Lower leg skin (tissue), 4 donors: ENCODE results near the gene PKM. TPM values are rescaled to one million over a fixed set of nuclear protein-coding genes. Genes with fewer than 3 reads are reported as not detected.

Experiments used
- DNase-seq, 2 donors: peaks; one replicate each; pipeline ENCODE4 v3.0.0-alpha.2; 2019; ENCODE audit warnings: low spot score in 2 of 2
- H3K4me3 ChIP-seq: fragments of 200-600 bp; sonication (generic); 2 replicates; pipeline ENCODE4 v1.5.1; 2017; ENCODE audit warnings: mild to moderate bottlenecking, low read depth; ENCODE audit not compliant: poor library complexity, severe bottlenecking
- CTCF ChIP-seq, 3 donors: fragments of 450-650 bp; IDR thresholded peaks; one replicate each; pipeline ENCODE4 v1.5.1; 2016; ENCODE audit warnings: antibody characterized with exemption in 3 of 3, mild to moderate bottlenecking in 3 of 3, moderate library complexity in 2 of 3
- POLR2A ChIP-seq, 2 donors: fragments of 450-650 bp; IDR thresholded peaks; one replicate each; pipeline ENCODE4 v1.6.1; 2016 to 2017; ENCODE audit warnings: antibody characterized with exemption in 2 of 2, mild to moderate bottlenecking in 1 of 2, moderate library complexity in 1 of 2
- WGBS, 2 donors: methylation state at CpG; one replicate each; pipeline ENCODE4 v1.1.5; 2018; 5-methylcytosine and 5-hydroxymethylcytosine counted together
- intact Hi-C: fragments of 100-400 bp; cut with DNase I; formaldehyde crosslinking; loops from one replicate; pipeline ENCODE4 v1.15.0; 2023; ENCODE audit warnings: low total_unique reads
- total RNA-seq, 4 donors: library from RNA; depleted of rRNA; stranded (reverse); fragments of >200 nt; gene quantifications; one replicate each; pipeline ENCODE4 v1.1.0, GENCODE V29; 2016

The PKM gene
- total RNA-seq, 4 donors from 2014 or later = 266 to 433 (median 367) TPM

DNA sequence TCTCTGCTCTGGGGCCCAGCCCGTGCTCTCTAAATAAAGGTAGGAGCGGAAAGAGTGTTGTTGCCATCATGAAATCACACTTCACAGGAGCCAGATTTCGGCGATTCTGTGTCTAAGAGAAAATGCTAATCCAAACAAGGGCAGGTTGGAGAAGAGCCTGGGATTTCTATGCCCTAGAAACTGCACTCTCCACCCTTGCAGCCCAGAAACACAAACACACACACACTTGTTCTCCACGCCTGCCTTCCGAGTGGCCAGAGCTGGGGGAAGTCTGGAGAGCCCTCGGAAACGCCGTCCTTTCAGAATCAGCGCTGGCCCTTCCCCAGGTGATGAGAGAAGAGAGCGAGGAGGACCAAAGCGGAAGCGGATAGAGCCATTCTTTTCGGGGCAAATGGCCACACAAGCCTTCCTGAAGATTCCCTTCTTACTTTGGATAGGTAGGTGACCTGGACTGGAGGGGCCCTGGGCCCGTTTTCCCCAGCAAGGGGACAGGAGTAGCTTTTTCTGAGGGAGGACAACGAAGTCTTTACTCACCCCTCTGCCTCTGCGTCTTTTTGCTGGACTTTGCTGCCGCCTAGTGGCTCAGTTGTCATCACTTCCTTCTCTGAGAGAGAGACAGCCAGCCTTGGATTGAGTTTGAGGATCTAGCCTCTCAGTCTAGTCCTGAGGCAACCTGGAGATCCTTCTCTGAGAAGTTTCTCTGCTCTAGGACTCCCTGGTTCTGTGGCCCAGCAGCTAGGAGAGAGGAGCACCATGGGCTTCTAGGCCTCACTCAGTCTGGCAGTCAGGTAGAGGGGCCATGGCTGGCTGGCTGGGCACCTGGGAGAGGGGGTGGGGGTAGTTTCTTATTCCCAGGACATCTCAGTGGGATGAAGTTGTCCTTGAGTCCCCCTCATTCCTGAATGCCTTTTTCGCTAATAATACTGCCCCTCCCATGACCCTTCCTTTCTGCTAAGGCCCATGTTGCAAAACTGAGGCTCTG lies 75.1 kb downstream of the PKM start:
- peak; percentile 82 to 96 for DNase-seq
- H3K4me3 ChIP-seq = no peak overlapping the region
- whole genome bisulfite sequencing, 2 donors = 3 to 4% methylated on average over 19 of the region's 19 CpGs
- peak in 1 of 3 donors; percentile 60 for TF ChIP-seq CTCF (IDR thresholded peaks at IDR 0.05)
- no peak for TF ChIP-seq POLR2A (IDR thresholded peaks at IDR 0.05)
- intact Hi-C loops = no loop called here

DNA sequence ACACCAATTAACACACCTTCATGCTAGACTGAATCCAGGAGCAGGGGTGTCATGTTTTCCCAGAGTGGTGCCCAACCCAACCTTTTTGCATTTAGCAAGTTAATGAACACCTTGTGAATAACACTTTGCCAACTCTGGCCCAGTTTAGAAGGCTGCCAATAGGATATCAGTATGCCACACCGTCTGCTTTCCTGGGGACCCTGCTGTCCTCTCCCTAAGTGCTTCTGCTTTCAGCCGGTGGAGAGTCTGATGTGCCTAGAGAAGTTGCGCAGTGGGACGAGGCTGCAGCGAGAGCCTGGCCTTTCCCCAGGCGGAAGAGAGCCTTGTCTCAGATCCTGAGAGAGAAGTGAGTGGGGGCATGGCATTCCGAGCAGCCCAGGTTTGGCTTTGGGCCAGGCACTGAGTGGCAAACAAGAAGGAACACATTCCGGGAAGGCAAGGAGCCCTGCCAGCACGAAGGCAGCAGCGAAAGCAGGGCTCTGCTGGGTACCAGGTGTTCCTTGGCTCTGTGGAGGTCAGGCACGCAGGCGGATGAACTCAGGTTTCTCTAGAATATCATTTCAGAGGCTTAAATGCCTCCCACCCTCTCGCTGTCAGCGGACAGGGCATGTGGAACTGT lies 75.9 kb downstream of the PKM start:
- TF ChIP-seq CTCF (IDR thresholded peaks at IDR 0.05) (no peak), POLR2A (IDR thresholded peaks at IDR 0.05) (no peak)
- peak; percentile 54 to 92 for DNase-seq
- intact Hi-C loops = no loop called here
- 15 to 17% methylated on average over 14 of the region's 14 CpGs for WGBS, 2 donors
- no peak overlapping the region for H3K4me3 ChIP-seq

DNA sequence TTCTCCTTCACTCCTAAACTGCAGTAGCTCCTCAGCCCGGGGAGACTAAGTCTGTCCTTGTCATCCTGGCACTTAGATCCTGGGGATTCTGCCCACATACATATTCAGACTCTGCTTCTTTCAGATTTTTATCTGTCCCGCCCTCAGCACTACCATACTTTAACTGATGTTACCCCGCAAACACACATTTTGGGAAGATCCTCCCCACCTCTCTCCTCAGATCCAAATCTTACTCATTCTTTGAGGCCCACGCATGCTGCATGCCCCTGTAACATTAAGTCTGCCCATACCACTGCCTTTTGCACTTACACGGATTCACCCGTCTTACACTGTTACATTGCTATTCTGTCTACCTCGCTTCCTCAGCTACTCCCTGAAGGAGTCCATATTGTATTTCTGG lies 76.7 kb downstream of the PKM start:
- peak in 1 of 2 donors; percentile 26 for DNase-seq
- WGBS, 2 donors = 77 to 91% methylated on average over 7 of the region's 7 CpGs
- TF ChIP-seq POLR2A (IDR thresholded peaks at IDR 0.05) (no peak), CTCF (IDR thresholded peaks at IDR 0.05) (no peak)
- H3K4me3 ChIP-seq = no peak overlapping the region
- intact Hi-C loops = loop anchor here (5.0 kb wide), 1 partner anchor 407 kb away; no protein-coding TSS in a partner anchor

DNA sequence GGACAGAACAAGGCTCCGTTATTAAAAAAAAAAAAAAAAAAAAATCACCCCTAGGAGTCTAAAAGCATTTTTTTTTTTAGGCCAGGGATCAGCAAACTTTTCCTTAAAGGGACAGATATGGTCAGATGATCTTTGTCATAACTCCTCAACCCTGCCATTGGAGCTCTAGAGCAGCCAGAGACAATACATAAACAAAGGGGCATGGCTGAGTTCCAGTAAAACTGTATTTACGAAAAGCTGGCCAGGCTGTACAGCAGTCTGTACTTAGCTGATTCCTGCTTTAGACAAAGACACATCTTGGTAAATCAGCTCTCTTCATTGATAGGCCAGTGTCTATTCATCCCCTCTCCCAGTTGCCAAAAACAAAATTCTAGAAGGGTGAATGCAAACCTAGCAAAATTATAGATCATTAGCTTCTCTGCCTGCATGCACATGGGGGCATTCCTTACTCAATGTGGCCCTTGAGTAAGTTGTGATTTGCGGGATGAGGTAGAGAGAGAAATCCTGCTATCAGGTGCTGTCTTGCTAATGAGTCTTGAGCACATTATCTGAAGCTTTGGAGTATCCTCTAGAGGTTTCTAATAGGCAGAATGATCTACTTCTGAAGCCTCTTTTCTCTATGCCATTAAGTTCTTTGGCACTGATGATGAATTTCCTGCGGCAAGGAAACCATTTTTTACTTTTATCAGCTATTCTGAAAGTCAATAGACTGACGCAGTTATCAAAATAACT lies 77.6 kb downstream of the PKM start:
- 87 to 91% methylated on average over 5 of the region's 5 CpGs for WGBS, 2 donors
- DNase-seq = no peak
- intact Hi-C loops = loop anchor here (5.0 kb wide), 1 partner anchor 406 kb away; no protein-coding TSS in a partner anchor
- TF ChIP-seq POLR2A (IDR thresholded peaks at IDR 0.05) = no peak
- no peak for TF ChIP-seq CTCF (IDR thresholded peaks at IDR 0.05)
- H3K4me3 ChIP-seq = no peak overlapping the region

Other genes with a start within 250 kb of the PKM start
- gene MYO9A, start 113.0 kb downstream of the PKM start, total RNA-seq = 10 to 100 TPM; 50.8 to 68.3 (median 59.5) TPM
- gene SENP8, start 112.8 kb downstream of the PKM start, total RNA-seq = 1 to 10 TPM in 2 of 4 donors, under 1 TPM in 2; 0.30 to 2.2 (median 0.91) TPM
- 1 to 10 TPM; 4.6 to 5.9 (median 5.1) TPM for gene GRAMD2A, start 33.4 kb downstream of the PKM start, total RNA-seq
- gene PARP6, start 41.4 kb upstream of the PKM start, total RNA-seq = 10 to 100 TPM; 47.4 to 61.7 (median 54.8) TPM
- gene CELF6, start 89.0 kb upstream of the PKM start, total RNA-seq = 1 to 10 TPM; 1.2 to 1.8 (median 1.5) TPM
- gene HEXA, start 144.8 kb upstream of the PKM start, total RNA-seq = 10 to 100 TPM; 35.7 to 61.2 (median 48.3) TPM
- gene TMEM202, start 167.1 kb upstream of the PKM start, total RNA-seq = not detected
- 100 to 1,000 TPM in 3 of 4 donors, 10 to 100 TPM in 1; 71.8 to 126 (median 114) TPM for gene ARIH1, start 243.1 kb upstream of the PKM start, total RNA-seq